Lower leg skin (tissue), 4 donors: ENCODE measurements around the gene HHIPL1. TPM values are rescaled to one million over a fixed set of nuclear protein-coding genes. Genes with fewer than 3 reads are reported as not detected.

ENCODE experiments used
- DNase-seq, 2 donors: peaks; one replicate each; pipeline ENCODE4 v3.0.0-alpha.2; 2019; ENCODE audit warnings: low spot score in 2 of 2
- H3K4me3 ChIP-seq: fragments of 200-600 bp; sonication (generic); 2 replicates; pipeline ENCODE4 v1.5.1; 2017; ENCODE audit warnings: mild to moderate bottlenecking, low read depth; ENCODE audit not compliant: poor library complexity, severe bottlenecking
- CTCF ChIP-seq, 3 donors: fragments of 450-650 bp; IDR thresholded peaks; one replicate each; pipeline ENCODE4 v1.5.1; 2016; ENCODE audit warnings: antibody characterized with exemption in 3 of 3, mild to moderate bottlenecking in 3 of 3, moderate library complexity in 2 of 3
- POLR2A ChIP-seq, 2 donors: fragments of 450-650 bp; IDR thresholded peaks; one replicate each; pipeline ENCODE4 v1.6.1; 2016 to 2017; ENCODE audit warnings: antibody characterized with exemption in 2 of 2, mild to moderate bottlenecking in 1 of 2, moderate library complexity in 1 of 2
- WGBS, 2 donors: methylation state at CpG; one replicate each; pipeline ENCODE4 v1.1.5; 2018; 5-methylcytosine and 5-hydroxymethylcytosine counted together
- intact Hi-C: fragments of 100-400 bp; cut with DNase I; formaldehyde crosslinking; loops from one replicate; pipeline ENCODE4 v1.15.0; 2023; ENCODE audit warnings: low total_unique reads
- total RNA-seq, 4 donors: library from RNA; depleted of rRNA; stranded (reverse); fragments of >200 nt; gene quantifications; one replicate each; pipeline ENCODE4 v1.1.0, GENCODE V29; 2016

HHIPL1 gene
- total RNA-seq, 4 donors from 2014 or later: 0.59 to 2.4 (median 0.92) TPM

DNA sequence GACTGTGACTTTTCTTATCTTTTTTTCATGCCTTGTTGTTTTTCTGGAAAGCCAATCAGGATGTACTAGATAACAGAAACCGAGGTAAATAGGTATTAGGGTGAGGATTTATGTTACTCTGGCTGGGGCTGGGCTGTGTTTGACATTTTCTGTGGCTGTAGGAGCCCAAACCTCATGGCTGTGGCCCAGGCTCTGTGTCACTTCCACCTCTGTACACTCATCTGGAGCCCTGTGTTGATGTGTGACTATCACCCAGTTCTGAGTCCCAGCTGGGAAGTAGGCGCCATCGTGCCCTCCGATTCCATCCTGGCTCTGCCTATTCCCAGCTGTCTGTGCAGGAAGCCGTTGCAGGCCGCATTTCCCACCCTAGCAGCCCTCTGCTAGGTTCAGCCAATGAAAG, 1.6 kb upstream of the HHIPL1 start:
- WGBS, 2 donors: 69% methylated on average over 6 of the region's 6 CpGs
- TF ChIP-seq CTCF (IDR thresholded peaks at IDR 0.05) (no peak), POLR2A (IDR thresholded peaks at IDR 0.05) (no peak)
- intact Hi-C loops: no loop called here
- no peak overlapping the region for H3K4me3 ChIP-seq
- DNase-seq: no peak

DNA sequence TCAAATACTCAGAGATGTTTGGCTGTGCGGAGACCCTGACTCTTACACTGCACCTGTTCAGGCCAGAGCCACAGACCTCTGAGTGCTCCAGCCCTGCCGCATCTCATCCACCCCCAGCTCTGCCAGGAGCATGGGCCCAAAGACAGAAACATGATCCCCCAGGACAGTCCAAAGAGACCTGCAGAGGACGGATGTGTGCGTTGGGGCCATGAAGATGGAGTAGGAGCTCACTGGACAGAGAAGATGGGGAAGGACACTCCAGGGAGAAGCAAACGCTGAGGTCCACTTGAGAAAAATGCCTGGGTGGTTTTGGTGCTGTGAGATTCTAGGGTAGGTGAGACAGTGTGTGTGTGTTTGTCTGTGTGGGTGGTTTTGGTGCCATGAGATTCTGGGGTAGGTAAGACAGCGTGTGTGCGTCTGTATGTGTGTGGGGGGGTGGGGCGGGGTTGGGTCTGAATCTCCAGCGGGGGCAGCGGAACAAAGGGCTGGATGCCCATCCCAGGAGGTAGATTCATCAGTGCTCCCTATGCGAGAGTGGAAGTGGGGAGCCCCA, 818 bp upstream of the HHIPL1 start:
- no peak for DNase-seq
- TF ChIP-seq POLR2A (IDR thresholded peaks at IDR 0.05) (no peak), CTCF (IDR thresholded peaks at IDR 0.05) (no peak)
- WGBS, 2 donors: 88 to 90% methylated on average over 11 of the region's 11 CpGs
- H3K4me3 ChIP-seq: no peak overlapping the region
- intact Hi-C loops: no loop called here

- WGBS, 2 donors: 43 to 45% methylated on average over 29 to 31 of the region's 32 CpGs
- no peak overlapping the region for H3K4me3 ChIP-seq
- TF ChIP-seq CTCF (IDR thresholded peaks at IDR 0.05) (no peak), POLR2A (IDR thresholded peaks at IDR 0.05) (no peak)
- no peak for DNase-seq
- intact Hi-C loops: no loop called here
Measured at GRCh38 chr14:99645545-99646505, 896 bp downstream of the HHIPL1 start.

GRCh38 chr14:99647411-99647810, 2.5 kb downstream of the HHIPL1 start:
- 83 to 86% methylated on average over 7 of the region's 7 CpGs for WGBS, 2 donors
- TF ChIP-seq POLR2A (IDR thresholded peaks at IDR 0.05): no peak
- no peak for TF ChIP-seq CTCF (IDR thresholded peaks at IDR 0.05)
- DNase-seq: no peak
- intact Hi-C loops: no loop called here
- no peak overlapping the region for H3K4me3 ChIP-seq

GRCh38 chr14:99648027-99648784, 3.3 kb downstream of the HHIPL1 start:
- 89 to 95% methylated on average over 8 of the region's 8 CpGs for WGBS, 2 donors
- H3K4me3 ChIP-seq: no peak overlapping the region
- intact Hi-C loops: no loop called here
- DNase-seq: no peak
- TF ChIP-seq POLR2A (IDR thresholded peaks at IDR 0.05) (no peak), CTCF (IDR thresholded peaks at IDR 0.05) (no peak)
